ENCODE data around the gene AKT1.

- no peak for TF ChIP-seq POLR2AphosphoS5 (IDR thresholded peaks at IDR 0.05; ENCODE audit: low read depth)
- TF ChIP-seq CTCF (conservative IDR thresholded peaks at IDR 0.05; ENCODE audit: low read depth in 2 of 2) = peak; percentile 22 to 26; a peak in 2 of 4 replicates
- TF ChIP-seq EZH2 (IDR thresholded peaks at IDR 0.05; ENCODE audit: low read depth, unreplicated experiment) = no peak
- TF ChIP-seq REST (IDR thresholded peaks at IDR 0.05; ENCODE audit: unreplicated experiment) = no peak
- TF ChIP-seq JUNB (IDR thresholded peaks at IDR 0.05; ENCODE audit: unreplicated experiment) = no peak
- TF ChIP-seq CREB1 (CRISPR knock-in tag; IDR thresholded peaks at IDR 0.05; ENCODE audit: low read depth) = no peak
- TF ChIP-seq EZH2phosphoT487 (IDR thresholded peaks at IDR 0.05; ENCODE audit: unreplicated experiment) = no peak
- TF ChIP-seq ETS1 (IDR thresholded peaks at IDR 0.05) = no peak
Measured at GRCh38 chr14:104726600-104727451, 68.7 kb downstream of the AKT1 start.

Data from GM23338 (cell line).